ENCODE results near the gene KRT1.

KRT1 gene

DNA sequence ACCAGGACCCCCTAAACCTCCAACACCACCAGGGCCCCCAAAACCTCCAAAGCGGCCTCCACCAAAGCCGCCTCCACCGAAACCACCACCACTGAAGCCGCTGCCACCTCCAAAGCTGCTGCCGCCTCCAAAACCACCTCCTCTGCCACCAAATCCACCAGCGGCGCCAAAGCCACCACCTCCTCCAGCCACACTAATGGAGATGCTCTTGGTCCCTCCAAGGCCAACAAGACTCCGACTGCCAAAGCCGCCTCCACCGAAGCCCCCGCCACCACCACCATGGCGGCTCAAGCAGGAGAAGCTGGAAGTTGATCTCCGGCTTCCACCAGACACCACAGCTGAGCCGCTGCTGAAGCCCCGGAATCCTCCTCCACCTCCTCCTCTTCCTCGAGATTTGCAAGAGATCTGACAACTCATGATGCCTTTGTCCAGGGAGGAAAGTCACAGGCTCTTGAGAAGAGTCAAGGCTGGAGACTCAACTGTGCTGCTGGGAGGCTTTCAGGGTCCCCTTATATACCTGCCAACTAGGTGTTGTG lies 28.4 kb downstream of the KRT1 start, which contains the start of gene KRT2:
Gene KRT2, minus strand, starts transcription at position 486 of the 536 bp plus-strand sequence. Its CDS starts 69 bp downstream, at position 417.
- peaks cover 3% of the 10 kb centered on the region for H3K27me3 ChIP-seq (ENCODE audit: control insufficient read depth, insufficient read depth, low read length)
- no peaks in the 10 kb centered on the region for H3K36me3 ChIP-seq (ENCODE audit: control insufficient read depth, insufficient read depth, low read length)
- peaks cover 5% of the 10 kb centered on the region for H3K4me1 ChIP-seq (ENCODE audit: control insufficient read depth, insufficient read depth, low read length)
- H3K9ac ChIP-seq (ENCODE audit: low read length), result no peak within 1 kb of the TSS
- H3K4me3 ChIP-seq (ENCODE audit: low read length), result no peak within 1 kb of the TSS
- H3K27ac ChIP-seq (ENCODE audit: low read depth, low read length), result no peak within 1 kb of the TSS

DNA sequence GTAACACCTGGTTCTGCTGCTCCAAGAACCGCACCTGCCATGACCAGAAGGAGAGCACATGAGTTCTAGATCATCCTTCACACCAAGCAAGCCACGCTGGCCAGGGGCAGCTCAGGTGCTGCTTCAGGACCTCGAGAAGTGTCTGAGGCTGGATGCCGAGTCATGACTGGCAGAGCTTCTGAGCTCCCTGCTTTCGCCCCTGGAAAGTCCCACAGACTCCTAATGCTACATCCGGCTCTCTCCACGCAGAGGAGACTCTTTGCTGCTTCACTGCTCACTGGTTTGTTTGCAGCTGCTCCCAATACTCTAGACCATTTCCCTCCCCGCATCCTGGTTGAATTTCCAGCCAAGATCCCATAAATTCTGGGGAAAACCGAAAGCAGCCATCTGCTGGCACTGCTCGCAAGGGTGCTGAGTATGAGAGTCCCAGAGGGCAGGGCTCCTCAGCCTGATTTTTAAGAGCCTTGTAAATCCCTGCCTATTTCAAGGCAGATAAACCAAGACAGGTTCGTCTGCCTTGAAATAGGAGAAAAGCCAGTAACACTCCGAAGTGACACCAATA lies 29.6 kb downstream of the KRT1 start:
- Histone ChIP-seq H3K27ac (ENCODE audit: low read depth, low read length) (no peak overlapping the region), H3K9ac (ENCODE audit: low read length) (no peak overlapping the region), H3K27me3 (ENCODE audit: control insufficient read depth, insufficient read depth, low read length) (peaks cover 3% of the 10 kb centered on the region), H3K4me1 (ENCODE audit: control insufficient read depth, insufficient read depth, low read length) (peaks cover 5% of the 10 kb centered on the region), H3K4me3 (ENCODE audit: low read length) (peak overlapping the region; percentile 23), H3K36me3 (ENCODE audit: control insufficient read depth, insufficient read depth, low read length) (no peaks in the 10 kb centered on the region)

DNA sequence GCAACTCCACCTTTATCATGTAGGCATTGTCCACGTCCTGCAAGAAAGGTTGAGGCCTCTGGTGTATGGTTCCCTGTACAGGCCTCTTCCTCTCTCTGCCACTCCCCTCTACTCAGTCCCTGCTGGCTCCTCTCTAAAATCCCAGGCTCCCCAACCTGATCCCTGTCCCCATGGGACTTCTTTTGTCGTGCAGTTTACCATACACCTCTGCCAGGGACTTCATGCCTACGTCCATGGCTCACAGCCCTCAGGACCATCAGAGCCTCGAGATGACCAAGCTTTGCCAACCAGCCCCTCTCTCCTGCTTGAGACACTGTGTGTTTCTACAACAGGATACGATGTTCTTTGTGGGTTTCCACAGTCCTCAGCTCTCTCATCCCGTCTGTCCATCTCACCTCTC lies 31.1 kb downstream of the KRT1 start:
- H3K36me3 ChIP-seq (ENCODE audit: control insufficient read depth, insufficient read depth, low read length), result no peaks in the 10 kb centered on the region
- H3K27ac ChIP-seq (ENCODE audit: low read depth, low read length), result no peak overlapping the region
- H3K4me3 ChIP-seq (ENCODE audit: low read length), result no peak overlapping the region
- H3K27me3 ChIP-seq (ENCODE audit: control insufficient read depth, insufficient read depth, low read length), result no peaks in the 10 kb centered on the region
- peaks cover 5% of the 10 kb centered on the region for H3K4me1 ChIP-seq (ENCODE audit: control insufficient read depth, insufficient read depth, low read length)
- no peak overlapping the region for H3K9ac ChIP-seq (ENCODE audit: low read length)

DNA sequence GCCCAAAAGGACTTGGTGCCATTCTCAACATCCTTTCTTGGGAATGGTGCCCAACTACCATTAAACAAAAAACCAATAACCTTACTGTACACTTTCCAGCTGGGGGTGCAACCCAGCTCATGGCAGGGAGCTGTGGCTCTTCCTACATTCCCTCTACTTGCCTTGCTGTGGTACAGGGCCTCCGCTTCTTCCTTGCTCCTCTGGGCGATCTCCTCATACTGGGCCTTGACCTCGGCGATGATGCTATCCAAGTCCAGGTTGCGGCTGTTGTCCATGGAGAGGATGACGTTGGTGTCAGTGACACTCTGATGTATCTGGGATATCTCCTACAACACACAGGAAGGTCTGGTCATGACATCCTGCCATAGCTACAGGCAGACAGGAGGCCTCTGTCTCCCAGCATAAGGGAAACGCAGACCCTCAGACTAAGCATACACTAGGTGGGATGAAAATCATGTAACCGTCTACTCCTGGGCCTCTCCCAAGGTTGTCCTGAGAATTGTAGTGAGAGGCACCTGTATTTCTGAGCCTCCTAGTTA lies 32.1 kb downstream of the KRT1 start:
- H3K27ac ChIP-seq (ENCODE audit: low read depth, low read length), result no peak overlapping the region
- peaks cover 5% of the 10 kb centered on the region for H3K4me1 ChIP-seq (ENCODE audit: control insufficient read depth, insufficient read depth, low read length)
- no peaks in the 10 kb centered on the region for H3K36me3 ChIP-seq (ENCODE audit: control insufficient read depth, insufficient read depth, low read length)
- H3K4me3 ChIP-seq (ENCODE audit: low read length), result no peak overlapping the region
- no peak overlapping the region for H3K9ac ChIP-seq (ENCODE audit: low read length)
- no peaks in the 10 kb centered on the region for H3K27me3 ChIP-seq (ENCODE audit: control insufficient read depth, insufficient read depth, low read length)

DNA sequence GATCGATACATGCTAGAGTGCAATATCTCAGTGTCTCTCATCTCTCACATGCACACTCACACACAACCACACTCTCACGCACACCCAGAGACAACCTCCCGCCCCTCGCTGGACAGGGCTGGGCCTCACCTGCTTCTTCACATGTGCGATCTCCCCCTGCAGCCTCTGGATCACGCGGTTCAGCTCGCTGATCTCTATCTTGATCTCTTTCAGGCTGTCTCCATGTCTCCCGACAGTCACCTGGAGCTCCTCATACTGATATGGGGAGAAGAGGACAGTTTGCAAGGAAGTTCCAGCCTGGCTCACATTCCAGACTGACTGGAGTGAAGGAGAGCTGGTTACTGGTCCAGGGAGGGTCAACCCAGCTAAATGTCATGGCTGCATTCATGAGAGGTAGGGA lies 32.6 kb downstream of the KRT1 start:
- H3K27ac ChIP-seq (ENCODE audit: low read depth, low read length), result no peak overlapping the region
- no peak overlapping the region for H3K9ac ChIP-seq (ENCODE audit: low read length)
- no peak overlapping the region for H3K4me3 ChIP-seq (ENCODE audit: low read length)
- H3K4me1 ChIP-seq (ENCODE audit: control insufficient read depth, insufficient read depth, low read length), result peaks cover 5% of the 10 kb centered on the region
- no peaks in the 10 kb centered on the region for H3K27me3 ChIP-seq (ENCODE audit: control insufficient read depth, insufficient read depth, low read length)
- H3K36me3 ChIP-seq (ENCODE audit: control insufficient read depth, insufficient read depth, low read length), result no peaks in the 10 kb centered on the region

DNA sequence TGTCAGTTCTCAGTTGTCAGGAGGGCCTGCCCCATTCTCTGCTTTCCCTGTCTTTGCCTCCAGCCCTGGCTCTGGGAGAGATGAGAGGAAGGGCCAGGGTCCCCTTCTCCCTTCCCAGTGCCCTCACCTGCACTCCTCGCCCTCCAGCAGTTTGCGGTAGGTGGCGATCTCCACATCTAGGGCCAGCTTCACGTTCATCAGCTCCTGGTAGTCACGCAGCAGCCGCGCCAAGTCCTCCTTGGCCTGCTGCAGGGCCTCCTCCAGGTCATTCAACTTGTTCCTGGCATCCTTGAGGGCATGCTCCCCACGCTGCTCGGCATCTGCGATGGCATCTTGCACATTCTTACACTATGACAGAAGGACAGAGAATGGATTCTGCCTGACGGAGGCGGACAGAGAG lies 33.6 kb downstream of the KRT1 start:
- no peak overlapping the region for H3K27ac ChIP-seq (ENCODE audit: low read depth, low read length)
- H3K27me3 ChIP-seq (ENCODE audit: control insufficient read depth, insufficient read depth, low read length), result no peaks in the 10 kb centered on the region
- no peaks in the 10 kb centered on the region for H3K36me3 ChIP-seq (ENCODE audit: control insufficient read depth, insufficient read depth, low read length)
- H3K9ac ChIP-seq (ENCODE audit: low read length), result no peak overlapping the region
- H3K4me3 ChIP-seq (ENCODE audit: low read length), result no peak overlapping the region
- H3K4me1 ChIP-seq (ENCODE audit: control insufficient read depth, insufficient read depth, low read length), result peaks cover 5% of the 10 kb centered on the region

DNA sequence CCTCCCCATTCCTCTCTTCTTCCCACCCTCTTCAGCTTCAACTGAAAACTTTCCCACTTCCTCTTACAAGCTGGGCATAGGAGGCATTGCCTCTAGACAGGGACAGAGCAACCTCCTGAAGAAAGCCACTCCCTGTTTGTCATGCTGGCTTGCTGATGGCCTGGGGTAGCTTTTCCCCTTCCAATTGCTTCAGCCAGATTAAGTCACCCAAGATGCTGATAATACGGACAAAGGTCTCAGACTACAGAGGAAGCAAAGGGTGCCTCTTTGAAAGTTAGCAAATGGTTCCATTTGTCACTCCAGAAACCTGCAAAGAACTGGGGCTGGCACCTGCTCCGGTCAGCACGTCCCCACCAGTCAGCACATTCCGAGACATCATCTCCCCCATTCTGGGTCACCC lies 34.2 kb downstream of the KRT1 start:
- Histone ChIP-seq H3K4me3 (ENCODE audit: low read length) (no peak overlapping the region), H3K27ac (ENCODE audit: low read depth, low read length) (no peak overlapping the region)

DNA sequence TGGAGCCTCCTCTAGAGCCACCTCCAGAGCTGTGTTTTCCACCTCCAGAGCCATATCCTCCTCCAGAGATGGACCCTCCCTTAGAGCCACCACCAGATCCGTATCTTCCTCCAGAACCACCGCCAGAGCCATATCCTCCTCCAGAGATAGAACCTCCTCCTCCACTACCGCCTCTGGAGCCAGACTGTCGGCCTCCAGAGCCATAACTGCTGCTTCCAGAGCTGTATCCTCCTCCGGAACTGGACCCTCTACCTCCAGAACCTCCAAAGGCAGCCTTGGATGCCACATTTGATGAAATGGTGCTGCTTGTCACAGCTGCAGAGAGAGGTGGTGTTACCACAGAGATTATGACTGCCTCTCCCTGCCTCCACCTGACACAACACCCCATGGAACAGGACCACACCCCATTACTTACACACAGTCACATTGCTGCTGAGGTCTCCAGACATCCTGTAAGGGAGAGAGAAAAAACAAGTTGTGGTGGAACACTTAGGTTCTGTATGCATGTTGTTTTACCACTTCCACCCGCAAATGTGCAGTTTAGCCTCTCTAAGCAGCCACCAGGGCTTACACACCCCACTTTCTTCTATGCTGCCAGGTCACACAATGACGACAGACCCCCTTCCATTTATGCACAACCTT lies 35.0 kb downstream of the KRT1 start:
- H3K4me1 ChIP-seq (ENCODE audit: control insufficient read depth, insufficient read depth, low read length), result peaks cover 1% of the 10 kb centered on the region
- H3K27ac ChIP-seq (ENCODE audit: low read depth, low read length), result no peak overlapping the region
- no peak overlapping the region for H3K9ac ChIP-seq (ENCODE audit: low read length)
- H3K4me3 ChIP-seq (ENCODE audit: low read length), result no peak overlapping the region
- H3K36me3 ChIP-seq (ENCODE audit: control insufficient read depth, insufficient read depth, low read length), result no peaks in the 10 kb centered on the region
- H3K27me3 ChIP-seq (ENCODE audit: control insufficient read depth, insufficient read depth, low read length), result no peaks in the 10 kb centered on the region

More for the DNA sequence above, 34.2 kb downstream of the KRT1 start:
- Histone ChIP-seq H3K4me1 (ENCODE audit: control insufficient read depth, insufficient read depth, low read length) (peaks cover 5% of the 10 kb centered on the region), H3K27me3 (ENCODE audit: control insufficient read depth, insufficient read depth, low read length) (no peaks in the 10 kb centered on the region), H3K9ac (ENCODE audit: low read length) (no peak overlapping the region), H3K36me3 (ENCODE audit: control insufficient read depth, insufficient read depth, low read length) (no peaks in the 10 kb centered on the region)

DNA sequence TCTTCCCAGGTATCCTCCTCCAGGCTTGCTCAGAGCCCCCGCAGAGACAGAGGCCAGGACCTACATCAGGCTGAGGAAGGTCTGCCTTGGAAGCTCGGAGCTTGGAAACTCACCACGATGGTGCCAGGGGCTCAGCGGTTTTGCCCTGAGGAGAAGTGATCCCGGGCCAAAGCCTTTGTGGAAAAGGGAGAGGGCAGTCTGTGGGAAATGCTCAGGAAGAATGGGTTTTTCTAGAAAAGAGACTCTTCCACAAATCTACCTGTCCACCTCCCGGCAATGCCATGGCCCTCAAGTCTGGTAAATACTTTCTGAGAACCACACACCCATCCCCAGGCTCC lies 36.2 kb downstream of the KRT1 start:
- Histone ChIP-seq H3K27ac (ENCODE audit: low read depth, low read length) (no peak overlapping the region), H3K9ac (ENCODE audit: low read length) (no peak overlapping the region), H3K4me1 (ENCODE audit: control insufficient read depth, insufficient read depth, low read length) (no peaks in the 10 kb centered on the region), H3K36me3 (ENCODE audit: control insufficient read depth, insufficient read depth, low read length) (no peaks in the 10 kb centered on the region), H3K4me3 (ENCODE audit: low read length) (no peak overlapping the region), H3K27me3 (ENCODE audit: control insufficient read depth, insufficient read depth, low read length) (no peaks in the 10 kb centered on the region)

DNA sequence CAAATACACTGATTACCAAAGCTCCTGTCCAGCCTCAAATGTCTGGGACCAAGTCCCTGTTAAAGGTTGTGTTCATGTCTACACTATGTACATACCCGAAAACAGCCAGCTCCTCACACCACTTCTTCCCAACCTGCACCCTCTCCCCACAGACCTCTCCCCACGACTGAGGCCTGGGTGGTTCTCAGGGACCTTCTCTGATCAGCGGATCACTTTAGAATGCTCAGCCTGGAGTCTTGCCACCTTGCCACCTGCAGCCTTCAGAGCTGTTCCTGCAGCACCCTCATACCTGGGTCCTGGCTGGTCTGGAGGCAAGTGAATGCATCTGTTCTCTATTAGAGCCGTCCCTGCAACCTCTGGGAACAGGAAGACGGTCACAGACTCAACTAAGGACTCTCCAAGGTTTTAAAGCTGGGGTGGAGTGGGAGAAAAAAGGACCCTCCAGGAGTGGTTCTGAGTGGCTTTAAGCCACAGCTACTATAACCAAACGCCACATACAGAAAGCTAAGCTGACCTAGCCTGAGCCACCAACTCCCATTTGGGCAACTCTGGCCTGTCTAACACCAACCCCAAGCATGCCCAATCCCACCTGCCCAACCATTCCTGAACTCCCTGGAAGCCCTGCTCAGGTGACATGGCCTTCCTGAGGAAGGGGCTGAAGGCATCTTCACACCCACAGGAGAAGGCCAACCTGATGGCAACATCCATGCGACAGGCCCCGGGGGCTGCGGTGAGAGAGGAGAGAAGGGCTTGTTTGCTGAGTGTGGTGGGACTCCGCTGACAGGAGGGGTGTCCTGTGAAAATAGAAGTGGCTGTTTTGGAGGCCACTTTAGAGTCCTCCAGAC lies 36.8 kb downstream of the KRT1 start:
- Histone ChIP-seq H3K36me3 (ENCODE audit: control insufficient read depth, insufficient read depth, low read length) (no peaks in the 10 kb centered on the region), H3K27me3 (ENCODE audit: control insufficient read depth, insufficient read depth, low read length) (no peaks in the 10 kb centered on the region), H3K27ac (ENCODE audit: low read depth, low read length) (no peak overlapping the region)

DNA sequence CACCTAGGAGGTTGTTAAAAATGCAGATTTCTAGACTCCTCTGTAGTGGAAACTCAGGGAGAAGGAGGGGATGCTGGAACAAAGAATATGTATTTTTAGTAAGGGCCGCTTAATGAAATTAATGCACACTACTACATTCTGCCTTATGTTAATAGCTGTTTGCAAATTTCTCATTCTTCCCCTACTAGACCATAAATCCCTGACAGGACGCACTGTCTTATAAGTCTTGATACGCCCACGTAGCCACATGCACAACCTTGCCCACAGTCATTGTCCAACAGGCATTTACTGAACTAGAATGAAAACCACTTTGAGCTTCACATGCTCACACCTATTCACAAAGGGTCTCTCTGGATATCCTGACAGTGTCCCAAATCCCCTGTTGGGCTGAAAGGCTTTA lies 38.7 kb downstream of the KRT1 start:
- no peak overlapping the region for H3K9ac ChIP-seq (ENCODE audit: low read length)
- H3K4me3 ChIP-seq (ENCODE audit: low read length), result no peak overlapping the region
- H3K36me3 ChIP-seq (ENCODE audit: control insufficient read depth, insufficient read depth, low read length), result no peaks in the 10 kb centered on the region
- no peaks in the 10 kb centered on the region for H3K27me3 ChIP-seq (ENCODE audit: control insufficient read depth, insufficient read depth, low read length)
- no peak overlapping the region for H3K27ac ChIP-seq (ENCODE audit: low read depth, low read length)
- H3K4me1 ChIP-seq (ENCODE audit: control insufficient read depth, insufficient read depth, low read length), result no peaks in the 10 kb centered on the region

More for the DNA sequence above, 36.8 kb downstream of the KRT1 start:
- H3K4me1 ChIP-seq (ENCODE audit: control insufficient read depth, insufficient read depth, low read length), result no peaks in the 10 kb centered on the region
- H3K4me3 ChIP-seq (ENCODE audit: low read length), result no peak overlapping the region
- H3K9ac ChIP-seq (ENCODE audit: low read length), result no peak overlapping the region

DNA sequence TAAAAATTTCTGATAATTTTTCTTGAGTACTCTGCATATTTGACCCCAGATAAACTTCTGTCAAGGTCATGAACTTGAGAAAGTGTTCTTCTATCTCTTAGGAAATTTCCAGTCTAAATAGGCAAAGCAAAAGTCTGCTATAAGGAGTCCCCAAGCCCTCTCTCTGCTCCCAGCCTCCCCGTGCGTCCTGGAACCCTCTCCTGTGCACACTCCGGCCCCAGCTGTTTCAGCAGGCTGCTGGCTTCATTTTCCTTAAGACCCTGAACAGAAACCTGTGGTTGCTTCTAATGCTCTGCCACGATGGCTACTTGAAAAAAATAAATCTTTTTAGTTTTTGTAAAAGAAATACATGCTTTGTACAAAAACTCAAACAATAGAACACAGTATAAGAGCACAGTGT lies 42.9 kb downstream of the KRT1 start:
- Histone ChIP-seq H3K27me3 (ENCODE audit: control insufficient read depth, insufficient read depth, low read length) (no peaks in the 10 kb centered on the region), H3K4me1 (ENCODE audit: control insufficient read depth, insufficient read depth, low read length) (no peaks in the 10 kb centered on the region), H3K27ac (ENCODE audit: low read depth, low read length) (no peak overlapping the region), H3K36me3 (ENCODE audit: control insufficient read depth, insufficient read depth, low read length) (no peaks in the 10 kb centered on the region), H3K4me3 (ENCODE audit: low read length) (no peak overlapping the region), H3K9ac (ENCODE audit: low read length) (no peak overlapping the region)
